NAMALWA (cell line): ENCODE data around the gene UPK3B.
A peak's percentile ranks its signal among the peaks of the same experiment; 100 is the strongest.
"Not testable (repeated sequence)": the region's sequence is repeated elsewhere in the genome, so short reads cannot be mapped to it uniquely, and the experiment has no call there.

Source experiments
- DNase-seq: peaks from one replicate; pipeline ENCODE4 v3.0.0-alpha.2; 2015; ENCODE audit warnings: low spot score

The UPK3B gene

DNA sequence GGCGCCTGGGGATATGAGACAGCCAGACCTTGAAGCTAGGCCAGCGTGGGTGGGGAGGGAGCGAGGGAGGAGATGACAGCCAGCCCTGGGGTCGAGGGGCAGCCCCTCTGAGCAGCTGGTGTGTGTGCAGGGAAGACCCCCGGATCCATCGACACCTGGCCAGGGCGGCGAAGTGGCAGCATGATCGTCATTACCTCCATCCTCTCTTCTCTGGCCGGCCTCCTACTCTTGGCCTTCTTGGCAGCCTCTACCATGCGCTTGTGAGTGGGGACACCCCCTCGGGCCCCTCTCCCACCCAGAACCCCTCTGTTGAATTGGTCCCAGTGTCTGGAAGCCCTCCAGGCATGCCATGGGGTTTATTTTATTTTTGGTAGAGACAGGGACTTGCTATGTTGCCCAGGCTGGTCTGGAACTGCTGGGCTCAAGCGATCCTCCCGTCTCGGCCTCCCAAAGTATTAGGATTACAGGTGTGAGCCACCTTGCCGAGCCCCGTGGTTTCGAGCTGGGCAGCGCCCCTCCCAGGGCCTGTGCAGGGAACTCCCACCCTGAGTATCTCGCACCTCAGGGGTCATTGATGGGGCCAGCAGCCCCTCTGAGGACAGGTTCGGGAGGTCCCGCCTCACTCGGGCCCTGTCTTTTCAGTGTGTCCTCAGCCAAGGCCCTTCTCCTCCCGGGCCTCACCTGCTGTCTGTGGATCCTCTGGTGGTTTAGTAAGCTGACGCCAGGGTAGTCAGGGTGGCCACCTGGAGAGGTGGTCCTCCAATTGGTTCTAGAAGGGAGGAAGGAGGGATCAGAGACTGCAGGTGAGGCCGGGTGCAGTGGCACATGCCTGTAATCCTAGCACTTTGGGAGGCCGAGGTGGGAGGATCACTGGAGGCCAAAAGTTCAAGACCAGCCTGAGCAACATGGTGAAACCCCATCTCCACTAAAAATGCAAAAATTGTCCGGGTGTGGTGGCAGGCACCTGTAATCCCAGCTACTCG is 3.8 kb downstream of the UPK3B start:
- DNase-seq: peak; percentile 2

DNA sequence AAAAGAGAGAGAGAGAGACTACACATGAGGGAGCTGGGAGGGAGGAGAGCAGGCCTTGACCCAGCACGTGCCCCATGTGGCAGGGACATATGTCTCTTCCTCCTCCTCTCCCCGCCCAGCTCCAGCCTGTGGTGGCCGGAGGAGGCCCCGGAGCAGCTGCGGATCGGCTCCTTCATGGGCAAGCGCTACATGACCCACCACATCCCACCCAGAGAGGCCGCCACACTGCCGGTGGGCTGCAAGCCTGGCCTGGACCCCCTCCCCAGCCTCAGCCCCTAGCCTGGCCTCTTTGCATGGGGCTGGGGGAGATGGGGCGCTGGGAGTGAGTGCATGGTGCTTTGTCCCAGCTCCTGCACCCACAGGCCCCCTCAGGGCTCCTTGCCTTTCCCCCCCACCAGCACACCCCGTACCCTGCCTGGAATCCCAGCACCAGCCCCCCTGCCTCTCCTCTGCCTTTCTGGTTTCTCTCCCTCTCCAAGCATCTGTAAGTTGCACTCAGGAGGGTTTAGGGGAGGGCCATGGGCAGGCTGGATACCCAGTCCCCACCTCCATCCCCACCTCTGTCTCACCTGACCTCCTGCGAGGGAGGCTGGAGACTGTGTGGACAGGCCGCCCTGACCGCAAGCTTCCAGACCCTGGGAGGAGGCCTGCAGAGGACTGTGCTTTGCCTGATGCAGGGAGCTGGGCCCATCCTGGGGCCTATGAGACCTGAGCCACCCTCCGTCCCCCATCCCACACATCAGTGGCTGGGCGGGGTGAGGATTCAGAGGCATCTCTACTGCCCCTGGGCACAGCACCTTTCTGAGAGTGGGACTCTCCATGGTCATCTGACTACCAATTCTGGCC is 4.8 kb downstream of the UPK3B start:
- peak; percentile 3 for DNase-seq

DNA sequence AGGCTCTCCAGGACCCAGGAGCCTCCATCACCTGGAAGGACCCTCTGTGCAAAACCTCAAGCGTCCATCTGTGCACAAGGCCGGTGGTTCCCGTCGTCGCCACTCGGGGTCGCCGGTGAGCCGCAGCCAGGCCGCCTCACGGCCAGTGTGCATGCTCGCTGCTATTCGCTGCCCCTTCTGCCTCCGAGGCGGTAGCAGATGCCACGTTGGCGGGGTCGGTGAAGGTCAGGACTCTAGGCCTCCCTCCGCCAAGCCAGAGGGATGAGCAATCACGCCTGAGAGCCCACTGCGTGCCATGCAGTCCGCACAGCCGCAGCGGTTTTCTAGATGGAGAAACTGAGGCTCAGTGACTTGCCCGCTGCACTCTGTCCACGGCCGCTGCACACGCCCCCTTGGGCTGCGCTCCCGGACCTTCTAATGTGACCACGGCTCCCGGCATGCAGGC is 5.7 kb downstream of the UPK3B start:
- no peak for DNase-seq

DNA sequence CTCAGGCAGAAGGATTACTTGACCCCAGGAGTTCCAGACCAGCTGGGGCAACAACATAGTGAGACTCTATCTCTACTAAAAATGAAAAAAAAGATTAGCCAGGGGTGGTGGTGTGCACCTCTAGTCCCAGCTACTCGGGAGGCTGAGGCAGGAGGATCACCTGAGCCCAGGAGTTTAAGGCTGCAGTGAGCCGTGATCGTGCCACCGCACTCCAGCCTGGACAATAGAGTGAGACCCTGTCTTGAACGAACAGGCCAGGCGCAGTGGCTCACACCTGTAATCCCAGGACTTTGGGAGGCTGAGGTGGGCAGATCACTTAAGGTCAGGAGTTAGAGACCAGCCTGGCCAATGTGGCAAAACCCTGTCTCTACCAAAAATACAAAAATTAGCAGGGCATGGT is 6.6 kb downstream of the UPK3B start:
- not testable (repeated sequence) for DNase-seq

DNA sequence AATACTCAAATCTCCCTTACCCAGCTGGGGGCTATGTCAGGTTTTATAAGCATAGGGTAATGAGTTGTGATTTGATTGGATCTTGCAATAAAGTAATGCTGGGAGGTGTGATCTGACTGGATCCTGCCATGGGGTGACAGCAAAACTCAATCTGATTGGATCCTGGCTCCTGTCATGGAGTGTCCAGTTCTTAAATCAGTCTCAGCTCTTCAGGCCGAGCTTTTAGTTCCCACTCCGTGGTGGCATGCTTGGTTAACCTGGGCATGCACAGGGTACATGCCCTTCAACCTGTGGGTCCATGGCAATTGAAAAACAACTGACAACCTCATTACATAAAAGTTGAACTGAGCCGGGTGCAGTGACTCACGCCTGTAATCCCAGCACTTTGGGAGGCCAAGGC is 15.8 kb downstream of the UPK3B start:
- DNase-seq: not testable (repeated sequence)

DNA sequence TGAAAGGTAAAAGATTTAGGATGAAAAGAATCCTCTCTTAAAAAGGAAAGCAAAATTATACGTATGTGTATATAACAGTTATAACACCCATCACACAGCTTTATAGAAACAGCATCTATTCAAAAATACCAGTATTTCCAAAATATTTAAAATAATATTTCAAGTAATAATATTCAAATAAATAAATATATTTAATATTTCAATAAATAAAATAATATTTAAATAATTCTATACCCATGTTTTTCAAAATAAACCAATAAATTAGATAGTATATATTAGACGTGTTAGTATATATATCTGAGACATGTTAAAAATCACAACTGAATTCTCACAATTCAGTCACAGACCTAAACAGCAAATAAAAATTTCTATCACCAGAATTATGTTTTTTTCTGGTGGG is 21.3 kb downstream of the UPK3B start:
- not testable (repeated sequence) for DNase-seq

DNA sequence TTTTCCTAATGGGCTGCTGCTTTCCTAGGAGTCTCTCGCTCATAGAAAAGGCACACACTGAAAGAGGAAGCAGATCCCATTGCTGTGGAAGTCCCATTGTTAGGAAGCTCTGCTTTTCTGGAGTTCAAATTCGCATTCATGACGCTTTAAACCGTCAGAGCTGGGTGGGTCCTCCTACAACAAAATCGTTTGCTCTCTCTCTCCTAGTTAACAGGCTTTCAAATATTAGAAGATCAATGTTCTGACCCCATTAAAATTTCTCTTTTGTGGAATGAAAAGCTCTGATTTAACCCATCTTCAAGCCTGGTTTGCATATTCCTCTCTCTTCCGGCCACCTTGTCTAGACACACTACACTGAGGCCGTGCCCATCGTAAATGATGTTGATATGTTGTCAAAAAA is 32.8 kb downstream of the UPK3B start, which contains the start of gene SPDYE16:
Gene SPDYE16, minus strand, starts transcription at position 101 of the 400 bp plus-strand sequence. CDS start 1,838 bp downstream, outside the sequence.
- DNase-seq: not testable (repeated sequence)

DNA sequence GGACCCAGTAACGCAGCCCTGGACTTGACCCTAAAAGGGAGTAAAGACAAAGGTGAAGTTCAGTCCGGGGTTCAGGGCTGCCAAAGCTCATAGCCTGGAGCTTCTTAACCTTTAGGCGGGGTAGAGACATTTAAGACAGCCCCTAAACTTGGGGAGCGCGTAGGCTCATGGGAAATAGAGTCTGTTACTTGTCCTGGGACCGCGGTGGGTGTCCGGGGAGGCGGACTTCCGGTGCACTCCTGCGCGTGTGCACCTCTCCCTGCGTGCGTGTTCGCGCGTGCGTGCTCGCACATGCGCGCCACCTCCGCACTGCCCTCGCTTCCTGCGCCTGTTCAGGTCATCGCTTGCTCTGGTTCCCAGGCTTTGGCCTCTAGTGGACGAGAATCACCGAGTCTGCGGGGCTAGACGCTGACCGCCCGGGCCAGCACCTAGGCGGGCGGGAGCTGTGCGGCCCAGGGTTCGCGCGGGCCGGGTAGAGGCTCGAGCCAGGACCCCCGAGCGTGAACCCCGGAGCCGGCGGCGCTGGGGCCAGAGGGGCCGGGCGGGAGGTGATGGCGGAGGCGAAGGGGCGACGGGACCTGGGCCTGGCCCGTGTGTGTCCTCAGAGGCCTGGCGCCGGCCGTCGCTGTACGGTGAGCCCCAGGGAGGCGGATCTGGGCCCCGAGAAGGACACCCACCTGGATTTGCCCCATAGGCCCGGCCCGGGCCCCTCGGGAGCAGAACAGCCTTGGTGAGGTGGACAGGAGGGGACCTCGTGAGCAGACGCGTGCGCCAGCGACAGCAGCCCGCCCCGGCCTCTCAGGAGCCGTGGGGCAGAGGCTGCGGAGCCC is 38.9 kb downstream of the UPK3B start:
- peak; percentile 98 for DNase-seq

DNA sequence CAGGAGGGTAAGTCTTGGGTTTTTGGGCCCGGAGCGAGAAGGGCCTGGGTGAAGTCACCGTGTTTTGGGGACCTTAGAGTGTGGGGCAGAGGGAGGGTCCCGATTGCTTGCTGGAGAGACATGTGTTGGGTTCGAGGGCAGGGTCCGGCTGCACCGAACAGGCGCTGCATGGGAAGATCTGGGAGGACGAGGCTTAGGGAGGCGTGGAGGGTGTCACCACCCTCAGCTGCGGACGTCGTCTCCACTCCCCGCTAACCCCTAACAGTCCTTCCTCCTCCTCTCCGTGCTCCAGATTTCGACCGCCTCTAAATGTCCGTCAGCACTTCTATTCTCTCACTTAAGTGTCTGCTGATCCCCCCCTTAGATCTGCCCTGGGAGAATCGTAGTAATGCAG is 39.5 kb downstream of the UPK3B start:
- peak; percentile 20 for DNase-seq

DNA sequence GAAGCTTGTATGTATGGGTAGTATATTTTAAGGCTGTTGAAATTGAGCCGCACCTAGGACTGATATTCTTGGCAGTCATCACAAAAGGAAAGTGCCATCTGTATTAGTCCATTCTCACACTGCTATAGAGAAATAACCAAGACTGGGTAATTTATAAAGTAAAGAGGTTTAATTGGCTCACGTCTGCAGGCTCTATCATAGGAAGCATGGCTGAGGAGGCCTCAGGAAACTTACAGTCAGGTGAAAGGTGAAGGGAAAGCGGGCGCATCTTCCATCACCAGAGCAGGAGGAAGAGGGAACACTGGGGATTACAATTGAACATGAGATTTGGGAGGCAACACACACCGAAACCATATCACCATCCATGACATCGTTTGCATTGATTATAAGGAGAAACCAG is 41.6 kb downstream of the UPK3B start:
- DNase-seq: not testable (repeated sequence)

DNA sequence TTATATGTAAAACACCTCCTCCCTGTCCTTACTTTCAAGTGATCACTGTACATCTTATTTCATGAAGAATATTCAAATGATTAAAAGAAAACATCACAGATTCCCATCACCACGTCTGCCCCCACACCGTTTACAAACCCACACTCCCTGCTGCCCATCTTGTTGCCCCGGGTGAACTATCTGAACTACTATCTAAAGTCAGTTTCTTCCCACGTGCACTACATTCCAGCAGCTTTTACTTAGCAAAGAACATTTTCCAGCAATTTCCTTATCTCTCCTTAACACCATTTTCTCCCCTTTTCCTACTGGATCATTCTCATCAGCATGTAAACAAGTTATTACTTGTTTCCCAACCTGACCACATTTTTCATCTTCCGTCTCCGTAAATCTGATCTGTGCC is 49.3 kb downstream of the UPK3B start:
- DNase-seq: not testable (repeated sequence)

DNA sequence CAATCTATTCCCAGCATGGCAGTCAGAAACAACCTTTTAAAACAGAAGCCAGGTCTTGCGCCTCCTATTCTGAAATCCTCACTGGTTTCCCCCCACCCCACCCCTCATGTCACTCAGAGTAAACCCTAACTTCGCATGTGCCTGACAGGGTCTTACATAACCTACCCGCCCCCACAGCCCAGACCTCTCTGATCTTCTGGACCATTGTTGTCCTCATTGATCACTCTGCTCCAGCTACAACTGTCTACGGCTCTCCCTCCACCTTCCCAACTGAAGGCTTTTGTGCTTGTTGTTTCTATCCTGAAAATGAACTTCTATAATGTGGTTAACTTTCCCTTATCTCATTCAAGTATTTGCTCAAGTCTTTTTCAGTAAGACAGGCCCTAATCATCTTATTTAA is 49.8 kb downstream of the UPK3B start:
- not testable (repeated sequence) for DNase-seq

DNA sequence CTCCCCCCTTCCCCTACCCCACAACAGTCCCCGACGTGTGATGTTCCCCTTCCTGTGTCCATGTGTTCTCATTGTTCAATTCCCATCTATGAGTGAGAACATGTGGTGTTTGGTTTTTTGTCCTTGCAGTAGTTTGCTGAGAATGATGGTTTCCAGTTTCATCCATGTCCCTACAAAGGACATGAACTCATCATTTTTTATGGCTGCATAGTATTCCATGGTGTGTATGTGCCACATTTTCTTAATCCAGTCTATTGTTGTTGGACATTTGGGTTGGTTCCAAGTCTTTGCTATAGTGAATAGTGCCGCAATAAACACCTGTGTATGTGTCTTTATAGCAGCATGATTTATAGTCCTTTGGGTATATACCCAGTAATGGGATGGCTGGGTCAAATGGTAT is 51.0 kb downstream of the UPK3B start:
- DNase-seq: not testable (repeated sequence)

DNA sequence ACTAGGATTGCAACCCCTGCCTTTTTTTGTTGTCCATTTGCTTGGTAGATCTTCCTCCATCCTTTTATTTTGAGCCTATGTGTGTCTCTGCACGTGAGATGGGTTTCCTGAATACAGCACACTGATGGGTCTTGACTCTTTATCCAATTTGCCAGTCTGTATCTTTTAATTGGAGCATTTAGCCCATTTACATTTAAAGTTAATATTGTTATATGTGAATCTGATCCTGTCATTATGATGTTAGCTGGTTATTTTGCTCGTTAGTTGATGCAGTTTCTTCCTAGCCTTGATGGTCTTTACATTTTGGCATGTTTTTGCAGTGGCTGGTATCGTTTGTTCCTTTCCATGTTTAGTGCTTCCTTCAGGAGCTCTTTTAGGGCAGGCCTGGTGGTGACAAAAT is 54.6 kb downstream of the UPK3B start:
- DNase-seq: not testable (repeated sequence)
